Uterus (tissue), 4 donors: ENCODE data around the gene ZBTB2. TPM values are rescaled to one million over a fixed set of nuclear protein-coding genes. Genes with fewer than 3 reads are reported as not detected.
"Not testable (repeated sequence)": the region's sequence is repeated elsewhere in the genome, so short reads cannot be mapped to it uniquely, and the experiment has no call there.

ENCODE experiments used
- DNase-seq, 2 donors: peaks; one replicate each; pipeline ENCODE4 v3.0.0-alpha.2; 2019 to 2020
- H3K27ac ChIP-seq, 2 donors: fragments of 200-600 bp; sonication (generic); 1 replicate in 1 of 2; 2 replicates in 1 of 2; pipeline ENCODE4 v1.5.1; 2016 to 2018
- H3K27me3 ChIP-seq, 2 donors: fragments of 200-600 bp; sonication (generic); one replicate each; pipeline ENCODE4 v1.5.1; 2018 to 2019; ENCODE audit warnings: control low read depth in 1 of 2
- H3K36me3 ChIP-seq, 2 donors: fragments of 200-600 bp; sonication (generic); one replicate each; pipeline ENCODE4 v1.5.1; 2019; ENCODE audit warnings: control low read depth in 1 of 2
- H3K4me1 ChIP-seq, 2 donors: fragments of 200-600 bp; sonication (generic); one replicate each; pipeline ENCODE4 v1.5.1; 2018 to 2019; ENCODE audit warnings: control low read depth in 1 of 2
- H3K4me3 ChIP-seq, 2 donors: fragments of 200-600 bp; sonication (generic); 1 replicate in 1 of 2; 2 replicates in 1 of 2; pipeline ENCODE4 v1.5.1; 2018 to 2019; ENCODE audit warnings: mild to moderate bottlenecking in 1 of 2
- H3K9me3 ChIP-seq, 2 donors: fragments of 200-600 bp; sonication (generic); one replicate each; pipeline ENCODE4 v1.5.1; 2019; ENCODE audit warnings: control low read depth in 1 of 2
- POLR2A ChIP-seq, 2 donors: fragments of 450-650 bp; IDR thresholded peaks; one replicate each; pipeline ENCODE4 v1.6.1; 2016; ENCODE audit warnings: antibody characterized with exemption in 2 of 2, mild to moderate bottlenecking in 1 of 2, moderate library complexity in 1 of 2
- intact Hi-C: fragments of 100-400 bp; cut with DNase I; formaldehyde crosslinking; loops from one replicate; pipeline ENCODE4 v1.15.1; 2023; ENCODE audit warnings: low total_unique reads
- total RNA-seq, 4 donors: library from RNA; depleted of rRNA in 3 of 4; stranded (reverse); fragments of >200 nt in 3 of 4; gene quantifications; one replicate each; pipeline versions ENCODE4 v1.1.0 to v1.2.4, GENCODE V29; 2014 to 2023
- TF ChIP-seq, protein P1 (sequence below), 4 experiments: fragments of 200-600 bp in 2 of 4; fragments of 450-650 bp in 2 of 4; sonication (generic) in 2 of 4; IDR thresholded peaks; one replicate each; pipeline ENCODE4 v1.5.1; 2016 to 2019; ENCODE audit warnings: antibody characterized with exemption in 4 of 4, mild to moderate bottlenecking in 2 of 4, moderate library complexity in 1 of 4
- donor health status: DM: yes; HTN: yes; CAD: no.

ZBTB2 gene
- total RNA-seq, 4 donors from 2014 or later = 3.6 to 17.5 (median 6.8) TPM

DNA sequence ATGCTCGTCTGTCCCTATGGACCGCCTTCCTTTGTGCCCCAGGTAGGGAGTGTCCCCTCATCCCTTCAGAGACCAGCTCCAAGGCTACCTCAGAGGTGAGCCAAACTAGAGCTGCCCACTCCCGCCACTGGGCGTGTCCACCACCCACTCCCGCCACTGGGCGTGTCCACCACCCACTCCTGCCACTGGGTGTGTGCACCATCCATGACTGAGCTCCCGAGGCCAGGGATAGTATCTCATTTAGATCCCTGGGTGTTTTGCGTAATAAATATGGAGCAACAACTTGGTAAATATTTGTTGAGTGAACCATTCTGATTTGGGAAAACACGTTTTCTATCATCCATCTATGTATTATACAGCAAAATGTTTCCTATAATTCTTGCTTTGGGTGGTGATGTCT, 68.8 kb downstream of the ZBTB2 start:
- H3K27ac ChIP-seq = no peak overlapping the region
- intact Hi-C loops = loop anchor here (5.0 to 10.0 kb wide), 2 partner anchors 78 to 310 kb away; no protein-coding TSS in a partner anchor
- TF ChIP-seq, protein P1, sequence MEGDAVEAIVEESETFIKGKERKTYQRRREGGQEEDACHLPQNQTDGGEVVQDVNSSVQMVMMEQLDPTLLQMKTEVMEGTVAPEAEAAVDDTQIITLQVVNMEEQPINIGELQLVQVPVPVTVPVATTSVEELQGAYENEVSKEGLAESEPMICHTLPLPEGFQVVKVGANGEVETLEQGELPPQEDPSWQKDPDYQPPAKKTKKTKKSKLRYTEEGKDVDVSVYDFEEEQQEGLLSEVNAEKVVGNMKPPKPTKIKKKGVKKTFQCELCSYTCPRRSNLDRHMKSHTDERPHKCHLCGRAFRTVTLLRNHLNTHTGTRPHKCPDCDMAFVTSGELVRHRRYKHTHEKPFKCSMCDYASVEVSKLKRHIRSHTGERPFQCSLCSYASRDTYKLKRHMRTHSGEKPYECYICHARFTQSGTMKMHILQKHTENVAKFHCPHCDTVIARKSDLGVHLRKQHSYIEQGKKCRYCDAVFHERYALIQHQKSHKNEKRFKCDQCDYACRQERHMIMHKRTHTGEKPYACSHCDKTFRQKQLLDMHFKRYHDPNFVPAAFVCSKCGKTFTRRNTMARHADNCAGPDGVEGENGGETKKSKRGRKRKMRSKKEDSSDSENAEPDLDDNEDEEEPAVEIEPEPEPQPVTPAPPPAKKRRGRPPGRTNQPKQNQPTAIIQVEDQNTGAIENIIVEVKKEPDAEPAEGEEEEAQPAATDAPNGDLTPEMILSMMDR (IDR thresholded peaks at IDR 0.05) = no peak
- no peak for TF ChIP-seq POLR2A (IDR thresholded peaks at IDR 0.05)

DNA sequence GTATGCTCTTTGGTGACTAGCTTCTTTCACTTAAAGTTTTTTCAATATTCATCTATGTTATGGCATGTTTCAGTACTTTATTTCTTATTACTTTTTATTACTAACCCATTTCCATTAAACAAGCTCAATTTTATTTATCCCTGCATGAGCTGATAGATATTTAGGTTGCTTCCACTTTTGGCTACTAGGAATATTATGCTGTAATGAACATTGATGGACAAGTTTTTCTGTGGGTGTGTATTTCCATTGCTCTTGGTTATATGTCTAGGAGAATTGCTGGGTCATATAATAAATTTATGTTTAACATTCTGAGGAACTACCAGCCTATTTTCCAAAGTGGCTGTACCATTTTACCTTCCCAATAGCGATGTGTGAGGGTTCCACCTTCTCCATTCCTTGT, 69.9 kb downstream of the ZBTB2 start:
- DNase-seq = no peak

More for the DNA sequence above, 68.8 kb downstream of the ZBTB2 start:
- Histone ChIP-seq H3K27me3 (no peaks in the 10 kb centered on the region), H3K36me3 (no peaks in the 10 kb centered on the region), H3K9me3 (no peaks in the 10 kb centered on the region), H3K4me3 (no peak overlapping the region), H3K4me1 (no peaks in the 10 kb centered on the region)
- no peak for DNase-seq

DNA sequence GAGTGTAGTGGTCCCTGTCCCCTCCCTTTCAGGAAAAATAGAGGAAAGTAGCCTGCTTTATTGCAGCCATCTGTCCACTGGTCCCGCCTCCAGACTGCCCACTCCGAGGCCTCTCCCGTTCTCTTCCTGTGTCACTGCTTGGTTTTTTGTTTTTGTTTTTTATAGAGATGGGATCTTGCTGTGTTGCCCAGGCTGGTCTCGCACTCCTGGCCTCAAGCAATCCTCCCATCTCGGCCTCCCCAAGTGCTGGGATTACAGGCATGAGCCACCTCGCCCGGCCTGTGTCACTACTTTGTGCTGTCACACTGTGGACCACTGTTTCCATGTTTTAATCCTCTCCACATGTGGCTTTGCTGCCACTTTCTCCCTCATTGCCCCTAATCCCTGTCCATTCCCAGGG, 71.2 kb downstream of the ZBTB2 start:
- H3K4me3 ChIP-seq = no peak overlapping the region
- intact Hi-C loops = loop anchor here (5.0 to 10.0 kb wide), 2 partner anchors 75 to 308 kb away; no protein-coding TSS in a partner anchor

More for the DNA sequence above, 69.9 kb downstream of the ZBTB2 start:
- Histone ChIP-seq H3K4me3 (no peak overlapping the region), H3K27ac (no peak overlapping the region), H3K9me3 (no peaks in the 10 kb centered on the region), H3K4me1 (no peaks in the 10 kb centered on the region), H3K36me3 (no peaks in the 10 kb centered on the region), H3K27me3 (no peaks in the 10 kb centered on the region)
- TF ChIP-seq POLR2A (IDR thresholded peaks at IDR 0.05) = no peak
- TF ChIP-seq, protein P1 (IDR thresholded peaks at IDR 0.05) = no peak
- intact Hi-C loops = loop anchor here (5.0 to 10.0 kb wide), 2 partner anchors 77 to 309 kb away; no protein-coding TSS in a partner anchor

DNA sequence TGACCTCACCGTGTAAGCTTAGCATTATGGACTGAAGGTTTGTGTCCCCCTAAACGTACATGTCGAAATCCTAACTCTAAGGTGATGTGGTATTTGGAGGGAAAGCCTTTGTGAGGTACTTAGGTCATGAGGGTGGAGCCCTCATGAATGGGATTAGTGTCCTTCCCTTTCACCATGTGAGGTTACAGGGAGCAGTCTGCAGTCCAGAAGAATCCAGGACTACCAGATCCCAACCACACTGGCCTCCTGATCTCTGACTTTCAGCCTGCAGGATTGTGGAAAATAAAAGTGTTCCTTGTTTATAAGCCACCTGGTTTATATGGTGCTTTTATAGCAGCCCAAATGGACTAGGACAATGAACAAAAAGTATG, 73.4 kb downstream of the ZBTB2 start:
- no peak overlapping the region for H3K4me3 ChIP-seq
- no peaks in the 10 kb centered on the region for H3K9me3 ChIP-seq
- peak overlapping the region; percentile 2 to 35 for H3K27ac ChIP-seq
- no peaks in the 10 kb centered on the region for H3K36me3 ChIP-seq
- intact Hi-C loops = no loop called here
- no peaks in the 10 kb centered on the region for H3K27me3 ChIP-seq
- no peak for DNase-seq
- TF ChIP-seq, protein P1 (IDR thresholded peaks at IDR 0.05) = no peak
- TF ChIP-seq POLR2A (IDR thresholded peaks at IDR 0.05) = no peak
- no peaks in the 10 kb centered on the region for H3K4me1 ChIP-seq

More for the DNA sequence above, 71.2 kb downstream of the ZBTB2 start:
- no peaks in the 10 kb centered on the region for H3K27me3 ChIP-seq
- TF ChIP-seq, protein P1 (IDR thresholded peaks at IDR 0.05) = no peak
- no peak for TF ChIP-seq POLR2A (IDR thresholded peaks at IDR 0.05)
- H3K27ac ChIP-seq = no peak overlapping the region
- H3K9me3 ChIP-seq = no peaks in the 10 kb centered on the region
- no peaks in the 10 kb centered on the region for H3K4me1 ChIP-seq
- H3K36me3 ChIP-seq = no peaks in the 10 kb centered on the region
- DNase-seq = no peak

DNA sequence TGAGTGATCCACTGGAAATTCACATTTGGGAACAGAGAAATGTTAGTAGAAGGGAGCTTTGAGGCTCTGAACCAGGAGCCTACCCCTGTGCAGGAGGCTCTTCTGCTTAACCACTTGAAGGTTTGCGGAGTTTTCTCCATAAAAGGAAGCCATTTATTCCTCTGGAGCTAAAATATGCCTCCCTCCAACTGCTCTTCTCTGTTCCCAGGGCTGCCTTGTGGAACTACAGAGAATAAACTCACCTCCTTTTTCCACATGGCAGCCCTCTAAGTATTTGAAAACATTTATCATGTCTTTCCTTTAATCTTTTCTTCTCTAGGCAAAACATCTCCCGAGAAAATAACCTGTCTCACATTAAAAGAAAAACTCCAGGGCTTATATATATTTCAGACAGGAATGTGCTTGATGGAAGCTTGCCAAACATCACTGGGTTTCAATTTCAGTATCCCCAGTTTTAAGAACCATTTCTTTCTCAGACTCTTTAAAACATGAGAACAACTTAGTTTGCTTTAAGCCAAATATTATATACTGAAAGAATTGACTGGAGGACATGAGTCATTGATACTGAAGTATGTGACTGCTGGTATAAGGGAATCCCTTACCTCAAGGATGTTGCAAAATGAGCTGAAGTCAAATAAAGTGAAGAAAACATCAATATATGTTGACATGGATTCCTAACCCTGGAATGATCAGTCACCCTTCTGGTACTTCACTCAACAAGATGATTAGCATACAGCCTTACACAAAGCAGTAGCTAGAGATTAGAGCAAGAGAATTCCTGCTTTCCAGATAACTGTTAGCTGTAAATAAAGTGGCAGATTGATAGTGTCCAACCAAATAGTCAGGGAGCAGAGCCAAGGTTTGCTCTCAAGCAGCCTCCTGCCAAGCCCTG, 74.0 kb downstream of the ZBTB2 start:
- Histone ChIP-seq H3K27me3 (no peaks in the 10 kb centered on the region), H3K9me3 (no peaks in the 10 kb centered on the region)

DNA sequence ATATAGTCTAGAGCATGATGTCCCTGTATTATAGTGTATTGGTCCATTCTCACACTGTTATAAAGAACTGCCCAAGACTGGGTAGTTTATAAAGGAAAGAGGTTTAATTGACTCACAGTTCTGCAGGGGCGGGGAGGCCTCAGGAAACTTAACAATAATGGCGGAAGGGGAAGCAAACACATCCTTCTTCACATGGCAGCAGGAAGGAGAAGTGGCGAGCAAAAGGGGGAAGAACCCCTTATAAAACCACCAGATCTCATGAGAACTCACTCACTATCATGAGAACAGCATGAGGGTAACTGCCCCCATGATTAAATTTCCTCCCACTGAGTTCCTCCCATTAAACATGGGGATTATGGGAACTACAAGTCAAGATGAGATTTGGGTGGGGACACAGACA, 75.7 kb downstream of the ZBTB2 start:
- DNase-seq, H3K4me1 ChIP-seq, intact Hi-C loops, H3K27me3 ChIP-seq, H3K27ac ChIP-seq, H3K9me3 ChIP-seq, H3K4me3 ChIP-seq, H3K36me3 ChIP-seq: not testable (repeated sequence)

More for the DNA sequence above, 74.0 kb downstream of the ZBTB2 start:
- TF ChIP-seq POLR2A (IDR thresholded peaks at IDR 0.05) = no peak
- TF ChIP-seq, protein P1 (IDR thresholded peaks at IDR 0.05) = no peak
- H3K27ac ChIP-seq = peak overlapping the region; percentile 2 to 35
- H3K4me3 ChIP-seq = no peak overlapping the region
- DNase-seq = no peak
- H3K4me1 ChIP-seq = no peaks in the 10 kb centered on the region
- no peaks in the 10 kb centered on the region for H3K36me3 ChIP-seq
- intact Hi-C loops = no loop called here
